OCI-LY3 (cell line): ENCODE results near the gene LAMC3.

Experiments
- CTCF ChIP-seq: fragments of 200-600, 300-600 bp; sonication (generic); IDR thresholded peaks from 2 replicates; pipeline ENCODE4 v1.5.1; 2014; ENCODE audit warnings: antibody characterized with exemption, low read length, low read depth
- EZH2phosphoT487 ChIP-seq: fragments of 200-600 bp; shearing (Covaris generic); IDR thresholded peaks from 2 replicates; pipeline ENCODE4 v1.6.1; 2018; ENCODE audit warnings: antibody characterized with exemption, mixed run types, low read depth

- no peak for TF ChIP-seq CTCF
- no peak for TF ChIP-seq EZH2phosphoT487
Measured at GRCh38 chr9:131103024-131103423, 94.0 kb downstream of the LAMC3 start.
